Calu3 (cell line): ENCODE results near the gene ISLR. TPM values are rescaled to one million over a fixed set of nuclear protein-coding genes. Genes with fewer than 3 reads are reported as not detected.

Source experiments
- BruUV-seq: library from RNA; stranded (reverse); fragments of 400-500 nt; replicated peaks from 2 replicates; lab custom pipeline; 2021; lab: Mats Ljungman, UMichigan
- CTCF ChIA-PET: fragments of 300-600 bp; sonication (Branson Sonifier 250); formaldehyde crosslinking; loops from one replicate; lab custom pipeline; 2022; ENCODE audit warnings: antibody characterized with exemption; lab: Charles Lee
- DNase-seq: peaks from one replicate; pipeline ENCODE4 v3.0.0; 2022
- H3K27ac Mint-ChIP-seq: one replicate; pipeline ENCODE4 v1.8.0; 2022; ENCODE audit warnings: mixed read lengths; ENCODE audit not compliant: unreplicated experiment
- H3K27me3 Mint-ChIP-seq: one replicate; pipeline ENCODE4 v1.8.0; 2022; ENCODE audit warnings: mixed read lengths; ENCODE audit not compliant: unreplicated experiment
- H3K36me3 Mint-ChIP-seq: one replicate; pipeline ENCODE4 v1.8.0; 2022; ENCODE audit warnings: mild to moderate bottlenecking, moderate library complexity, mixed read lengths; ENCODE audit not compliant: insufficient read depth, unreplicated experiment
- H3K4me1 Mint-ChIP-seq: one replicate; pipeline ENCODE4 v1.8.0; 2022; ENCODE audit warnings: mild to moderate bottlenecking, low read depth, mixed read lengths; ENCODE audit not compliant: unreplicated experiment
- H3K4me3 Mint-ChIP-seq: one replicate; pipeline ENCODE4 v1.8.0; 2022; ENCODE audit warnings: mild to moderate bottlenecking, low read depth, moderate library complexity, mixed read lengths; ENCODE audit not compliant: unreplicated experiment
- H3K9me3 Mint-ChIP-seq: one replicate; pipeline ENCODE4 v1.8.0; 2022; ENCODE audit warnings: low read depth, mixed read lengths; ENCODE audit not compliant: unreplicated experiment
- CTCF ChIP-seq: fragments of 200-600 bp; IDR thresholded peaks from one replicate; pipeline ENCODE4 v1.8.0; 2022; ENCODE audit warnings: antibody characterized with exemption; ENCODE audit not compliant: unreplicated experiment
- intact Hi-C: fragments of 100-400 bp; cut with micrococcal nuclease; formaldehyde crosslinking; loops from one replicate; pipeline ENCODE4 v1.10.0; 2022; ENCODE audit not compliant: unreplicated experiment
- total RNA-seq: library from RNA; stranded (reverse); gene quantifications from 2 replicates; pipeline ENCODE4 v1.2.3, GENCODE V29; 2022

ISLR gene
- total RNA-seq, 1 experiment from 2014 or later = not detected

- H3K9me3 Mint-ChIP-seq = no peaks in the 10 kb centered on the region
- no peak overlapping the region for H3K27ac Mint-ChIP-seq
- H3K27me3 Mint-ChIP-seq = no peaks in the 10 kb centered on the region
- H3K36me3 Mint-ChIP-seq = peaks cover 22% of the 10 kb centered on the region
- no peak overlapping the region for H3K4me3 Mint-ChIP-seq
- no peak for DNase-seq
- H3K4me1 Mint-ChIP-seq = peaks cover 77% of the 10 kb centered on the region
- BruUV-seq = no TSS peak
- TF ChIP-seq CTCF = no peak
- CTCF ChIA-PET = interaction anchor here (1.4 kb wide), 1 partner anchor 58 kb away, joined by 4 read pairs; no protein-coding TSS in a partner anchor
- intact Hi-C loops = no loop called here
Measured at GRCh38 chr15:74197176-74197965, 23.9 kb downstream of the ISLR start.

GRCh38 chr15:74199297-74199652 lies 25.8 kb downstream of the ISLR start:
- DNase-seq = no peak
- CTCF ChIA-PET = interaction anchor here (0.6 to 2.8 kb wide), 4 partner anchors 17 to 108 kb away, joined by 3 to 8 read pairs (median 4); partner anchors contain the start of gene CCDC33
- no TSS peak for BruUV-seq
- Mint-ChIP-seq H3K9me3 (no peaks in the 10 kb centered on the region), H3K36me3 (peaks cover 34% of the 10 kb centered on the region), H3K4me3 (peak overlapping the region; percentile 46), H3K27ac (peak overlapping the region; percentile 93), H3K4me1 (peaks cover 74% of the 10 kb centered on the region), H3K27me3 (no peaks in the 10 kb centered on the region)
- TF ChIP-seq CTCF = no peak
- intact Hi-C loops = no loop called here

- Mint-ChIP-seq H3K4me1 (peaks cover 74% of the 10 kb centered on the region), H3K4me3 (peak overlapping the region; percentile 46)
- CTCF ChIA-PET = interaction anchor here (0.8 to 2.8 kb wide), 9 partner anchors 9 to 107 kb away, joined by 3 to 12 read pairs (median 3); partner anchors contain the start of gene CCDC33
Measured at GRCh38 chr15:74200412-74200815, 26.9 kb downstream of the ISLR start.

More at GRCh38 chr15:74200412-74200815, 26.9 kb downstream of the ISLR start:
- peak; percentile 85 for DNase-seq
- TF ChIP-seq CTCF = no peak
- H3K27me3 Mint-ChIP-seq = no peaks in the 10 kb centered on the region
- H3K27ac Mint-ChIP-seq = peak overlapping the region; percentile 93
- no TSS peak for BruUV-seq
- no peaks in the 10 kb centered on the region for H3K9me3 Mint-ChIP-seq
- peaks cover 34% of the 10 kb centered on the region for H3K36me3 Mint-ChIP-seq
- intact Hi-C loops = loop anchor here (5.0 kb wide), 4 partner anchors 37 to 452 kb away; partner anchors contain the start of gene CCDC33
